HG02938 (cell line): ENCODE measurements around the gene CHRM4.

Source experiments
- ATAC-seq: cut with Tn5 transposase; IDR thresholded peaks from one replicate; pipeline ENCODE4 v1.9.1; 2021; ENCODE audit warnings: mild to moderate bottlenecking, moderate library complexity; ENCODE audit not compliant: unreplicated experiment

Gene CHRM4

DNA sequence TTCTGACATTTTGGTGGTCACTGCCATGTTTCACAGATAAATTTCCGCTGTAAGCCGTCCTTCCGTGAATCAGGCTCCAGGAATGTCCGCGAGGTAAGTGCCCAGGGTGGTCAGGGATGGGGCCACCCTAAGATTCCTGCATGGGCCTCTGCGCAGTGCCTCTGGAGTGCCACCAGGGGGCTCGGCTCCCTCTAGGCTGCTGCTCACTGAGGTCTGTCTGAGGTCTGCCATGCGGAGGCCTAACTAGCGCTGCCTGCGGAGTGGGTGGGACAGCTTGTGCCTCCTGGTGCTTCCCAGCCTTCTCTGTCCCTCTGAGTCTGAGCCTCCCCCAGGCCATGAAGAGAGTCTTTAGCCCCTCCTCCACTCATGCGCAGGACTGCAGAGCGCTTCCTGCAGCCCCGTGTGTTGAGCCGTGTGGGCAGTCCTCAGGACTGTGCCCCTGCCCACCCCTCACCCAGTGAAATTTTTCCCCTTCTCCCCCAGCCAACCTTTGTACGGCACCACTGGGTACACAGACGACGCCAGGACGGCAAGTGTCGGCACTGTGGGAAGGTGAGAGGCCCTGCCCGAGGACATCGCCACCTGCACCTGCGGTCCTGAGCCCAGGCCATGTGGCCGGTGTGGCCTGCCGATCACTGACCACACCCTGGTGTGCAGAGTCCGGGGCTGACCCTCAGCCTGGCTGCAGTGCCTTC is 22.0 kb downstream of the CHRM4 start:
- ATAC-seq, result peak; percentile 50

DNA sequence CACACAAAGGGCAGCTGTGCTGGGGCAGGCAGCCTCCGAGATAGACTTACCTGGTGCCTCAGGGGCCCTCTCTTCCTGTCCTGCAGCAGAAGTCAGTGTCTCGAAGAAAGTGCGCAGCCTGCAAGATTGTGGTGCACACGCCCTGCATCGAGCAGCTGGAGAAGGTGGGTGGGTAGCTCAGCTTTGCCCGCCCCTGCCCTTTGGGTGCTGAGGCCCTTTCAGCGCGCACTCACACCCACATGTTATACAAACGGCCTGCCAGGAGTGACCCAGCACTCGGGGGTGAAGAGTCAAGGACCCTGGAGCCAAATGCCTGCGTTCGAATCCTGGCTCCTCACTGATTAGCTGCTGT is 23.7 kb downstream of the CHRM4 start:
- no peak for ATAC-seq

DNA sequence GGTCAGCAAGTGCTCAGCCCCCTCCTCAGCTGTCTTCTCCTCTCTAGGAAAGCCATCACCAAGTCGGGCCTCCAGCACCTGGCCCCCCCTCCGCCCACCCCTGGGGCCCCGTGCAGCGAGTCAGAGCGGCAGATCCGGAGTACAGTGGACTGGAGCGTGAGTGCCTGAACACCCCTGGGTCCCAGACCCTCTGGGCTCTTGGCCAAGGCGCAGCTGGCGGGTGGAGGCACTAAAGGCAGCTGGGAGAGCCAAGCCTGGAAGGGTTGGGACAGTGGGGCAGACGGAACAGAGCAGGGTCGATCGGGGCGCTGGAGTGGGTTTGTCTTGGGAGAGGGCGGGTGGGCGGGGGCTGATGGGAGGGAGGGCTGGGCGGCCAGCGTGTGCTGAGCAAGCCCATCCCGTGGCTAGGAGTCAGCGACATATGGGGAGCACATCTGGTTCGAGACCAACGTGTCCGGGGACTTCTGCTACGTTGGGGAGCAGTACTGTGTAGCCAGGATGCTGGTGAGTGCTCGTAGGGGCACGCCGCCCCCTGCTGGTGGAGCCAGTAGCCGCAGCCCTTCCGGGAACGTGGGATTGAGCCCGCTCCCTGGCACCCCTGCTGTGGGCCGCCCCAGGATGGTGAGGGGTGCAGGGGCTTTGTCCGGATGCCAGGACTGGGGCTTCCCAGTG is 24.2 kb downstream of the CHRM4 start:
- ATAC-seq, result no peak

DNA sequence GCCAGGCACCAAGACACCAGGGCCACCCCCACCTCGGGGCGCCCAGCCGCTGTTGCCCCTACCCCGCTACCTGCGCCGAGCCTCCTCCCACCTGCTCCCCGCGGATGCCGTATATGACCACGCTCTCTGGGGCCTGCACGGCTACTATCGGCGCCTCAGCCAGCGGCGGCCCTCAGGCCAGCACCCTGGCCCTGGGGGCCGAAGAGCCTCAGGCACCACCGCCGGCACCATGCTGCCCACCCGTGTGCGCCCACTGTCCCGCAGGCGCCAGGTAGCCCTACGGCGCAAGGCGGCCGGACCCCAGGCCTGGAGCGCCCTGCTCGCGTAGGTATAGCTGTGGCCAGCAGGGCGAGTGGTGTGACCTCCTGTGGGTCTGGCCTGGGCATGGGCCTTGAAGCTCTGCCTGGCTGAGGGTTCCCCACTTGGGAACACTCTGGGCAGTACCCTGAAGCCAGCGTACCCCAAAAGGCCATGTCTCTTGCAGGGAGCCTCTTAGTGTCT is 24.9 kb downstream of the CHRM4 start:
- ATAC-seq, result no peak

- ATAC-seq, result no peak
Measured at GRCh38 chr11:46366260-46366659, 25.3 kb downstream of the CHRM4 start.

DNA sequence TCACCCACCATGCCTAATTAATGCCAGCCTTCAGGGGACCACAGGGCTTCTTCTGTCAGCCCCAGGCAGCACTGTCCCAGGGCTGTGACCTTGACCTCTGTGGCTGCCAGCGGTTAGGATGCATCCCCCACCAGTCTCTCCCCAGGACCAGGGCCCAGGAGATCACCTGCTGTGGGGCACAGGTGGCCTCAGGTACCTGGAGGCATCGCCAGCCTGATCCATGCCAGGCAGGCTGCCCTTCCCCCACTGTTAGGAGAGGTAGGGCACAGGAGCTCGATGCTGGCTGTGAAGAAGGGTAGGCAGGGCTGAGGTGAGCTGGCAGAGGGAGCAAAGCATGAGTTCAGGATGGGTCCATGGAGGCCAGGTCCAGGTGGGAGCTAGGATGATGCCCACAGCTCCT is 26.8 kb downstream of the CHRM4 start:
- no peak for ATAC-seq

DNA sequence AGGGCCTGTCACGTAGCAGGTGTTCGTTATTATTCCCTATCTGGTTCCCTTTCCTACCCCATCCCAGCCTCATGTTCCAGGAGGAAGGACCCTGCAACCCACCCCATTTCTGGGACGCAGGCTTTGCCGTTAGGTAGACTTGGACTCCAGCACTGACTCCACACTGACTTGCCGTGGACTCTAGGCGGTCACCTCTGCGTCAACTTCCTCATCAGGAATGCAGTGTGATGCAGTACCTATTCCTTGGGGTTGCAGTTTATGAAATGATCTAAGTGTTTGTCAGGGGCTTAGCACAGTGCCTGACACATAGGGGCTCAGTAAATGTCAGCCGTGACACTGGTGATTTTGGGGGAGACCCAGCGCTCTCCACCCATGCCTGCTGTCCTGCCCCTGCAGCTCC is 27.5 kb downstream of the CHRM4 start:
- ATAC-seq, result no peak

DNA sequence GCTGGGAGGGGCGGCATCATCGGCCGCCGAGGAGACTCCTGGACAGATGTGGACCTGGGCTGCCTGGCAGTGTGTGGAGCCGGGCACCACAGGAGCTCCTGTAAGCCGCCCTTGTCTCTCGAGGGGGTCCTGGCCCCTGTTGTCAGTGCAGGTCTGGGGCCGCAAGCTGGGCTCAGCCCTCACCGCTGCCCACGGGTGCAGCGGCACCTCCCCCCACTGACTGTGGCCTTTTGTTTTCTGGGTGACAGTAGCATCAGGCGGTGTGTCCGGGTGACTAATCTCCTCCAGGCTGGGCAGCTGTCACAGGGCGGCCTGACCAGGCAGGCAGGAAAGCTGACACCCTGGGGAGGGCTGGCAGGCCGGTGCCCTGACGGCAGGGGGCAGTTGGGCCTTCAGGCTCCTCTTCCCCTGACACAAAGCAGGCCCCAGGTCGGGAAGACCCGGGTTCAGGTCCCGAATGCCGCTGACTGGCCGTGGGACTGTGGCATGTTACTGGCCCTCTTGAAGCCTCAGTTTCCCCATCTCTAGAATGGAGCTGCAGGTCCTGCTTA is 28.0 kb downstream of the CHRM4 start:
- no peak for ATAC-seq

- no peak for ATAC-seq
Measured at GRCh38 chr11:46363031-46363407, 28.6 kb downstream of the CHRM4 start.

DNA sequence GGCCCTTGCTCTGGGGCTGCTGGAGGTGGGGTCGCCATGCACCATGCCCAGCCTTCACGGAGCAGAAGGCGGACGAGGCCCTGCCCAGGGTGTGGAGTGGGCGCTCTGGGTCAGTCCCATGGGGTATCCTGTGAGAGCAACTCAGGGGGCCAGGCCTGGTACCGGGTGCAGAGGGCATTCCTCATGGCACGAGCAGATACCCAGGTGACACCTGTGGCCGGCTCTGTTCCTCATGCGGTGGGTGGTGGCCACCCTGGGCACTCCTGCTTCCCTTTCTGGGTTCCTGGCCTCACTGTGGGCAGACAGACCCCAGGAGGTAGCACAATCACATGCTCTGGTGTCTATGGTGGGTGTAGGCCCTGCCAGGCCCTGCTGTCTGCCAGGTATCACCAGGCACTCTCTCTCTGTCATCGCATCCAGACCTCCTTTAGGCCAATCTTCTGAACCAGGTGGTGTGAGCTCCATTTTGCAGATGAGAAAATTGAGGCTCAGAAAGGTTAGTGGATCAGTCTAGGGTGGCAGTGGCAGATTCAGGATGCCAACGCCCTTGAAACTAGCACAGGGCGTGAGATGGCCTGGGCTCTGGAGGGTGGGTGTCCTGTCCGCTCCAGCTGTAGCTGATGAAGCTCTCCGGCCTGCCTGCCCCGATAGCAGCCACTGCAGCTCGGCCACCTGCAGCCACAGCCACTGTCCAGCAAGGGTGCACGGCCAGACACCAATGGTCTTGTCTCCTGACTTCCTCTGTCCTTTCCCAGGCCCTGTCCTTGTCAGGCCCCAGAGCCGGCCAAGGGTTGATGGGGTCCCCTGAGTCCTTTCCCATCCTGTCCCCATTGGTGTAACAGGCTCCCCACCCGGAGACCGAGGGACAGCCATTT is 29.2 kb downstream of the CHRM4 start:
- ATAC-seq, result no peak

GRCh38 chr11:46361283-46362155 is 30.1 kb downstream of the CHRM4 start:
- ATAC-seq, result peak; percentile 80

DNA sequence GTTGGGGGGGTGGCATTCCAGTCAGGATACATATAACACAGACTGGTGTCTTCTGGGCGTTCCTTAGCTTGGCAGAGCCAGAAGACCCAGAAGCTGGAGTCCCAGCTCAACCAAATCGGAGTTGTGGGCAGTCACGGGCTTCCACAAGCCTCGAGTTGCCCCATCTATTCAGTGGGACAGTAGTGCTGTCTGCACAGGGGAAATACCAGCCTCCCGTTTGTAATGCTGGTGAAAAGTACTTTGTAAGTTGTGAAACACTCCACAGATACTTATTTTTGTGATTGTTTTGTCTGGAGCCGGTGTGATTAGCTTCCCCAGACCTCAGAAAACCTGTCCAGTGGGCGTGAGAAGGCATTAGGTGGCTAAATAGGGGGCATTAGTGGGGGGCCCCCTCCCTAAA is 30.7 kb downstream of the CHRM4 start:
- peak; percentile 19 for ATAC-seq

DNA sequence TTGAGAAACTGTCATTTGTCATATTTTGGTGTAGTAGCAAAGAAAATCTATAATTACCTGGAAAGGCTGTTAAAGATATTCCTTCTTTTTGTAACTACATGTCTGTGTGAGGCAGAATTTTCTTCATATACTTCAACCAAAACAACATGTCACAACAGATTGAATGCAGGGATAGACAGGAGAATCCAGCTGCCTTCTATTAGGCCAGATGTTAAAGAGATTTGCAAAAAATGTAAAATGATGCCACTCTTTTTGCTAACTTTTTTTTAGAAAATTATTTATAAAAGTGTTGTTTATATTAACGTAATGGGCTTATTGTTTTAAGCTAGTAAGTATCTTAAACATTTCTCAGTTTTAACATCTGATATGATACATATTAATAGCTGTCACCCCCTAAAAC is 31.6 kb downstream of the CHRM4 start:
- no peak for ATAC-seq

DNA sequence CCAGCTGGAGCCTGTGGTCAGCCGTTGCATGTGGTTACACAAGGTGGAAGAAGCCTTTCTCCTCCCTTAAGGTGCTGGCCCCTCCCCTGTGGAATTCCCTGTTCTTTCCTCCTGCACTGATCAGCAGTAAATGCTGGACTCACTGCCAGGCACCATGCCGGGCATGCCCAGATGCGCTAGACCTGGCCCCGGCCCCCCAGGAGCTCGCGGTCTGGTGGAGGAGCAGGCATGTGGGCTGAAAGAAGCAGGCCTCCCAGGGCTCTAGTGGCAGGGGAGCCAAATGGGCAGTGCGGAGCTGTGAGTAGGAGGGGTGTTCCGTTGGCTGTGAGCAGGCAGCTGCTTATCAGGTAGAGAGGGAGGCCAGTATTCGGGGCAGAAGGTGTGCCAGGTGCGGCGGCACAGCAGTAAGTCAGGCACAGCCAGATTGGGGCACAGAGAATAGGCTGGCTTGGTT is 34.1 kb downstream of the CHRM4 start:
- ATAC-seq, result no peak

DNA sequence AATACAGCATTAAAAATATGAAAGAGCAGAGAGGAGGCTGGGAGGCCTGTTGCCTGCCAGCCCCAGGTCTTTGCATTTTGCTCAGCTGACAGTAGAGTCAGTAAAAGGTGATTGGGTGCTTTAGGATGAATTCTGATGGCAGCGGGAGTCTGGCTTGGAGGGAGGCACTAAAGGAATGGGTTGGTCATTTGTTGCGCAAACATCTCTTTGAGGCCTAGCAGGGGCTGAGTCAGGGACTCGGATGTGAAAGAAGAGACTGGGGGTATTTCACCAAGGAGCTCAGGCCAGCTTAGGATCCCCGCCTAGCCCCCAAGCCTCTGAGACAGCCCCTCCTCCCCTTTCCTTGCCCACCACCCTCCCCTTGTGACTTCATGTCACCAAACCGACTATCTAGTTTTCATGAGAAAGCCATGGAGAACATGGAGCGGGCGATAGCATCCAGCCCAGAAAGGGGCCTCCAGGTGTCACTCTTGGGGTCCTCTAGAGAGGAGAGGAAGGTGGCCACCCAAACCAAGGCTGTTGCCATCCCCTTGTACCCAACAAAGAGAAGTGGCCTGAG is 34.6 kb downstream of the CHRM4 start:
- ATAC-seq, result no peak

- ATAC-seq, result no peak
Measured at GRCh38 chr11:46353698-46354097, 37.9 kb downstream of the CHRM4 start.

DNA sequence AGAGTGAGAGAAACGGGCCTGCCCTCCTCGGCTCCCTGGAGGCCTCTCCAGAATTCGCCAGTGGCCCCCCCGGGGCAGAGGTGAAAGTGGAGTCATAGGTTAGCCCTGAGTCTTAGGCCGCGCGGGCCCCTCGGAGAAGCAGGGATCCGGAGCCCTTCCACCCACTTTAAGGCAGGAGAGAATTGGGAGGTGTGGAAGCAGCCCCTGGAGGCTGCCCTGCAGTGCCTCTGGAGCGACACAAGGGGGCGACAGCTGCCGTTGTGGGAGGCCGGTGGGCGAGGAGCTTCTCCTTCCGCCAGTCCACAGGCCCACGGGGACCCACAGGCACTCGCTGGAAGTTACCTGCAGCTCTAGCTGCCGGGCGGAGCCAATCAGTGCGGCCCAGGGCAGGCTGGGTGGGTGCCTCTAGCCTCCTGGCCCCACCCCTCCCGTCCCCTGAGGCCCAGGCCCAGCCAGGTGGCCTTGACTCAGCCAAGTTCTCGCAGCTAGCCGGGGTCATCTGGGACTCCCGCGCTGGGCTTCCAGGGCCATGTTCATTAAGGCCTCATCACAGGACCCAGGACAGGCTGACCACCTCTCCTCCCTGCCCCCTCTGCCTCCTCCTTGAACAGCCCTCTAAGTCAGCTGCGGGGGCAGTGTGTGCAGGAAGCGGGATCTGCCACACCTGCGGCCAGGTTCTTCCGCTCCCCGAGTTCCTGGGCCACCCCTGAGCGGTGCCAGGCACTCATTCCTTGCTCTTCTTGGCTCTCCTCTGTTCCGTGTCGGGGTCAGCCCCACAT is 39.3 kb downstream of the CHRM4 start:
- no peak for ATAC-seq

GRCh38 chr11:46351606-46352005 is 40.0 kb downstream of the CHRM4 start:
- ATAC-seq, result no peak

GRCh38 chr11:46351148-46351547 is 40.4 kb downstream of the CHRM4 start:
- ATAC-seq, result no peak
